NCI-H1436 (cell line): Measurements from ENCODE around the gene PCDHB1.

Experiments
- DNase-seq: peaks from one replicate; lab custom pipeline; 2025; lab: John Stamatoyannopoulos, UW

Gene PCDHB1

GRCh38 chr5:141050622-141051520 is at the start of gene PCDHB1:
Gene PCDHB1 (plus strand): TSS chr5:141051374. CDS start chr5:141051471, 97 bp downstream.
- no peak for DNase-seq

GRCh38 chr5:141001446-141001843 is 49.7 kb upstream of the PCDHB1 start:
- no peak for DNase-seq

DNA sequence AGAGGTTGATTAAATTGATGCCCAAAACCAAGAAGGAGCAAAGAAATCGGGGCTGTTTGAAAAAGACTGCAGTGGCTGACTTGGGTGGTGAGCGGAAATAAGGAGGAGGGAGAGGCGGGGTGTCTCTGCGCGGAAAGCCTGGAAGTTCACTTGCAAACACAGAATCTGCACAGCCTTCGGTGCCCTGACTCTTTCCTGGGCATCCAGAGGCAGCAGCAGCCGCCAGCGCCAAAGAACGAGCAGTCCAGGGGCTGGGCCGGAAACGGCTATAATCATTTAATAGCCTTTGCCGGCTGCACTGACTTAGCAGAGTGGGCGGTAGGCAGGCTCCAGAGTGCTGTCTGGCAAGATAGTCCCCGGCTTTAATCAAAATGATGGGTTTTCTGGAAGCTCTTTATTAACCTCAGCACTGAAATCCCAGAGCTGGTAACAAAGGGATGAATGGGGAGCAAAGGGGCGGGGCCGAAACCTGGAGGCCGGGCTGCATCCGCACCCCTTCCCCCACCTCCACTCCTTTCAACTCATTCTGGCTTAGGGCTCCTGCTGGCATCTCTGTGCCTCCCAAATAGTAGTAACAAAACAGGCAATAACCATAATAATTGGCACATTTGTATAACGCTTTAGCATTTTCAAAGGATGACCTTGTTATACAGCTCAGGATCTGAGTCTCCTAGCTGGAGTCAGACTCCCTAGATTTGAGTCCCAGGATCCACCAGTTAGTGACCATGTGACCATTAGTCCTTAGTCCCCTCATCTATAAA is 49.1 kb upstream of the PCDHB1 start:
- peak; percentile 38 for DNase-seq

DNA sequence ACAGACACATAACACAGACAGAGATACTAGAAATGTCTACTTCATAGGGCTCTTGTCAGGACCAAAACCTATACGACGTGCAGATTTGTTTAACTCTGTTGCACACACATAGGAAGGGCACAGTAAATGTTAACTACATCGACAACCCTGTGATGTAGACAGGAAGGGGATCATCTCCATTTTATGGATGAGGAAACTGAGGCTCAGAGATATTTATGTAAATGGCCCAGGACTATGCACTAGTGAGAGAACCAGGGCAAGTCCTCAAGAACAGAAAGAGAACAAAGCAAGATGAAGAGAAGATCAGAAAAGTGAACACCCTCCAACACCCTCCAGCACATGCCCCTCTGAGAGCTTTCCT is 48.6 kb upstream of the PCDHB1 start:
- DNase-seq = no peak

GRCh38 chr5:141003031-141003430 is 48.1 kb upstream of the PCDHB1 start:
- DNase-seq = no peak

- DNase-seq = peak; percentile 22
Observed at GRCh38 chr5:141003791-141004611, 47.2 kb upstream of the PCDHB1 start.

- DNase-seq = no peak
Observed at GRCh38 chr5:141007791-141008190, 43.4 kb upstream of the PCDHB1 start.

DNA sequence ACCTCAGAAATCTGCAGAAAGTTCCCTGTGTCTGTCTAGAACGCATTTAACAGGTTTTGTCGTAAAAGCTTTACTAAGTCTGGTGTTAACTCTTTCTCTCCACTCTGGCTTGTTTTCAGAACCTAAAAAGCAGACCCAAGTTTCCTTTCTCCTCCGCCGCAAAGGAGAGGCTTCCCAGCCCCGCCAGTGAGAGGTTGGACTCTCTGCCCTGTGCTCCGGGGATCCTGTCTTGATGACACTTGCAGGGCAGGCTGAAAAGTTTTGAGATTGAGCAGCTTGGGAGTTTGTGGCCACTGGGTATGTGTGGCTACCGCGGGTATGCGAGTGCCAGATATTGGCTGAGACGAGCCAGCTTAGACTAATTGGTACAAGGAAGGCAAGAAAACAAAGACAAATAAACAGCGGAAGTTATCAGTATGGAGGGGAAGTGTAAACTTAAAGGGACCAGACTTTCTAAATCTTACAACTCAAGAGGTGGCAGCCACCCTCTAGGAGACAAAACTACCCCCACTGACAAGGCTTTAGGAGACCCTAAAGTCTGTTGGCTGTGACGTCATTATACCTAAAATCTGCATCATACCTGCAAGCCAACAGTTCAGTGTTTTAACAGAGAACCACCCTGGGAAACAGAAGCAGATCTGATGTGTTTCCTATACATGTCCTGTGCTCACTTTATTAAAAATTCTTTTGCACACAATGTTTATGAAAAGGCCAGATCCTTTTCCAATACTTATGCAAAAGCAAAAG is 41.0 kb upstream of the PCDHB1 start:
- DNase-seq = no peak

GRCh38 chr5:141017943-141018342 is 33.2 kb upstream of the PCDHB1 start:
- DNase-seq = no peak

DNA sequence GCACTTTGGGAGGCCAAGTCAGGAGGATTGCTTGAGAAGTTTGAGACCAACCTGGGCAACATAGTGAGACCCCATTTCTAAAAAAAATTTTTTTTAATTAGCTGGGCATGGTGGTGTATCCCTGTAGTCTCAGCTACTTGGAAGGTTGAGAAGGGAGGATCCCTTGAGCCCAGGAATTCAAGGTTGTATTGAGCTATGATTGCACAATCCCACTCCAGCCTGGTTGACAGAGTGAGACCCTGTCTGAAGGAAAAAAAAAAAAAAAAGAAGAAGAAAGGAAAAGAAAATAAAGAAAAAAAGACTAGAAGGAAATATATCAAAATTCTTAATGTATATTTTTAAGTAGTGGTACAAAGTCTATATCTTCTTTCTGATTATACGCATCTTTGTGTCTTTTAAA is 28.8 kb upstream of the PCDHB1 start:
- DNase-seq = no peak

DNA sequence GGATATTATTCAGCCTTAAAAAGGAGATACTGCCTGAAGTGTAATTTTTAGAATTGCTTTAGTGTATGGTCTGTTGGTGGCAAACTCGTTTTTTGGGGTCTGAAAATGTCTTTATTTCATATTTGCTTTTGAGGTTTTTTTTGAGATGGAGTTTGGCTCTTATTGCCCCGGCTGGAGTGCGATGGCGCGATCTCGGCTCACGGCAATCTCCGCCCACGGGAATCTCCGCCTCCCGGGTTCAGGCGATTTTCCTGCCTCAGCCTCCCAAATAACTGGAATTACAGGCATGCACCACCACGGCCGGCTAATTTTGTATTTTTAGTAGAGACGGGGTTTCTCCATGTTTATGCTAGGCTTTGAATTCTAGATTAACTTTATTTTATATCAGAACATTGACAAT is 20.2 kb upstream of the PCDHB1 start:
- no peak for DNase-seq

DNA sequence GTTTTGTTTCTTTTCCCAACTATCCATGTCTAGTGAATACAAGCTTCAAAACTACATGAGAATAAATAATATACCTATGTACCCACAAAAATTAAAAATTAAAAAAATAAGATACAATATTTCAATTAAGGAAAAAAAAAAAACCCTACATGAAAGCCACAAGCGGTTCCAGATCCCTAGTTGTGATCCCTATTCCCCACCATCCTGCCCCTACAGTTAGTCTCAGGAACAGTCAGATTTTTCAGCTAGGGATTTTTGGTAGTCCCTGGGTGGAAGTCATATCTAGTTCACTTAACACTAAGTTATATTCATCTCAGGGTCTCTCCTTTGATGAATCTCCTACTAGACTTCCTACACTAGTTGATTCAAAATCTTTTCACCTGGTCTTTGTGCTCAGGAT is 18.5 kb upstream of the PCDHB1 start:
- no peak for DNase-seq

GRCh38 chr5:141039061-141039460 is 12.1 kb upstream of the PCDHB1 start:
- no peak for DNase-seq

GRCh38 chr5:141039517-141039916 is 11.7 kb upstream of the PCDHB1 start:
- peak; percentile 68 for DNase-seq

- peak; percentile 91 for DNase-seq
Observed at GRCh38 chr5:141040093-141040770, 10.9 kb upstream of the PCDHB1 start.

DNA sequence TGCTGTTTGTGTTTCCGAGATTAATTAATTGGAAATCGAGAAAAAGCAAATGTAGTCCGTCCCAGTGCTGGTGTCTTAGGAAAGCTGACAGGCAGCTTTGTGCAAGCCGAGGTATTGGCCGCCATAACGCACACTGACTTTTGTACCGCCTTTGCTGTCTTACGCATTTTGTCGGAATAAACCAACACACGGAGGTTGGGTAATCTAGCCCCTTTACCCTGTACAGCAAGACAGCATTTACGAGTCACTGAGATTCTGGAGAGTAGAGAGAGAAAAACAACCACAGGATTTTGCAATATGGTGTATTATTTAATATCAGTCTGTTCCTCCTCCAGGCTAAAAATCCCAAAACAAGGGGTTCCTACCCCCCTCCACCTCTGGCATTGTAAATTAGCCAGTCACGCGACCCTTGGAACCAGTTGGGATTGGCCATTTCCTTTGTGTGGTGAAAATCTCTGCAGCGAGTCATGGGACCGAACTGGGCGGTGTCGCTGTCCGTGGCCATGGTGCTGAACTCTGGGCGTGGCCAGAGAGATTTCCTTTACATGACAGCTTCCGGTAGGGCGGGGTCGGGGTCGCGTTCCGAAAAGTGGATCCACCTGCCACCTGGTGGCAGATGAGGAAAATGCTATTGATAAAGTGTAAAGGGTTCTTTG is 10.3 kb upstream of the PCDHB1 start:
- peak; percentile 99 for DNase-seq

- DNase-seq = no peak
Observed at GRCh38 chr5:141041427-141041785, 9.8 kb upstream of the PCDHB1 start.

GRCh38 chr5:141042555-141042954 is 8.6 kb upstream of the PCDHB1 start:
- DNase-seq = no peak

DNA sequence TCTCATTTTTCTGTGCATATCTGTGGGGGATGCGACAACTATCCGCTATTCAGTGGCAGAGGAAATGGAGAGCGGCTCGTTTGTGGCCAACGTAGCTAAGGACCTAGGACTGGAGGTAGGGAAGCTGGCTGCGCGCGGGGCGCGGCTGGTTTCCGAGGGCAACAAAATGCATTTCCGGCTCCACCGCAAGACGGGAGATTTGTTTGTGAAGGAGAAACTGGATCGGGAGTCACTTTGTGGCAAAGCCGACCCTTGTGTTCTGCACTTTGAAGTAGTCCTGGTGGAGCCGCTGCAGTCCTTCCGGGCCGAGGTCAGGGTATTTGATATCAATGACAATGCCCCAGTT is 320 bp downstream of the PCDHB1 start:
- no peak for DNase-seq

GRCh38 chr5:141077826-141078225 is 26.7 kb downstream of the PCDHB1 start:
- no peak for DNase-seq

DNA sequence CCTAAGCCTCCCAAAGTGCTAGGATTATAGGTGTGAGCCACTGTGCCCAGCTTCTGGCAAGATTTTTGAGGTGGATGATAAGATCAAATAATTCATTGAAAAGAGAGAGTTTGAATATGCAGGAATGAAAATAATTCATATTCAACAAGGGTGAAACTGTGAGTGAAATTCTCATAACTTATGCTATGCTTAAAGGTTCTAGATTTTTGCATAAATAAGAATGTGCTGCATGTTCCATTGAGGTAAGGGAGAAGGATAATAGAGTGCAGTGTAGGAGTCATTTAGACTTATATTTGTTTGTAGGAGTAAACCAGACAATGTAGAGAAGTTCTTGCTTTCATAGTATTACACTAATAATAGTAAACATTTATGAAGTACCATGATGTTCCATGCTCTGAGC is 31.1 kb downstream of the PCDHB1 start:
- DNase-seq = no peak
